ENCODE data around the gene DHX9. TPM values are rescaled to one million over a fixed set of nuclear protein-coding genes. Genes with fewer than 3 reads are reported as not detected.

DHX9 gene
- polyA plus RNA-seq, 4 donors = 258 to 281 (median 271) TPM

GRCh38 chr1:182835806-182836205 lies 3.3 kb upstream of the DHX9 start:
- no peak for DNase-seq (ENCODE audit: low read depth in 4 of 4, low spot score in 3 of 4)

- DNase-seq (ENCODE audit: low read depth in 4 of 4, low spot score in 3 of 4) = peak; percentile 16 to 46 (median 33)
These were observed 2.3 kb downstream of the DHX9 start for GRCh38 chr1:182841368-182841988.

- no peak for DNase-seq (ENCODE audit: low read depth in 4 of 4, low spot score in 3 of 4)
These were observed 3.1 kb downstream of the DHX9 start for GRCh38 chr1:182842265-182842664.

- no peak for DNase-seq (ENCODE audit: low read depth in 4 of 4, low spot score in 3 of 4)
These were observed 6.2 kb downstream of the DHX9 start for GRCh38 chr1:182845379-182845778.

- DNase-seq (ENCODE audit: low read depth in 4 of 4, low spot score in 3 of 4) = no peak
These were observed 6.7 kb downstream of the DHX9 start for GRCh38 chr1:182845894-182846293.

- DNase-seq (ENCODE audit: low read depth in 4 of 4, low spot score in 3 of 4) = no peak
These were observed 8.0 kb downstream of the DHX9 start for GRCh38 chr1:182847105-182847504.

- no peak for DNase-seq (ENCODE audit: low read depth in 4 of 4, low spot score in 3 of 4)
These were observed 9.6 kb downstream of the DHX9 start for GRCh38 chr1:182848736-182849135.

GRCh38 chr1:182850319-182850718 lies 11.2 kb downstream of the DHX9 start:
- DNase-seq (ENCODE audit: low read depth in 4 of 4, low spot score in 3 of 4) = no peak

- no peak for DNase-seq (ENCODE audit: low read depth in 4 of 4, low spot score in 3 of 4)
These were observed 12.7 kb downstream of the DHX9 start for GRCh38 chr1:182851825-182852224.

GRCh38 chr1:182855911-182856310 lies 16.8 kb downstream of the DHX9 start:
- no peak for DNase-seq (ENCODE audit: low read depth in 4 of 4, low spot score in 3 of 4)

GRCh38 chr1:182857212-182857611 lies 18.1 kb downstream of the DHX9 start:
- DNase-seq (ENCODE audit: low read depth in 4 of 4, low spot score in 3 of 4) = no peak

- DNase-seq (ENCODE audit: low read depth in 4 of 4, low spot score in 3 of 4) = no peak
These were observed 21.5 kb downstream of the DHX9 start for GRCh38 chr1:182860658-182861057.

- no peak for DNase-seq (ENCODE audit: low read depth in 4 of 4, low spot score in 3 of 4)
These were observed 22.8 kb downstream of the DHX9 start for GRCh38 chr1:182861994-182862393.

GRCh38 chr1:182862827-182863226 lies 23.7 kb downstream of the DHX9 start:
- no peak for DNase-seq (ENCODE audit: low read depth in 4 of 4, low spot score in 3 of 4)

- DNase-seq (ENCODE audit: low read depth in 4 of 4, low spot score in 3 of 4) = no peak
These were observed 24.8 kb downstream of the DHX9 start for GRCh38 chr1:182863940-182864339.

- no peak for DNase-seq (ENCODE audit: low read depth in 4 of 4, low spot score in 3 of 4)
These were observed 28.7 kb downstream of the DHX9 start for GRCh38 chr1:182867861-182868260.

GRCh38 chr1:182869241-182869666 lies 30.1 kb downstream of the DHX9 start:
- DNase-seq (ENCODE audit: low read depth in 4 of 4, low spot score in 3 of 4) = no peak

- no peak for DNase-seq (ENCODE audit: low read depth in 4 of 4, low spot score in 3 of 4)
These were observed 33.7 kb downstream of the DHX9 start for GRCh38 chr1:182872881-182873280.

GRCh38 chr1:182875889-182876288 lies 36.7 kb downstream of the DHX9 start:
- DNase-seq (ENCODE audit: low read depth in 4 of 4, low spot score in 3 of 4) = no peak

GRCh38 chr1:182877331-182877730 lies 38.2 kb downstream of the DHX9 start:
- DNase-seq (ENCODE audit: low read depth in 4 of 4, low spot score in 3 of 4) = no peak

- DNase-seq (ENCODE audit: low read depth in 4 of 4, low spot score in 3 of 4) = no peak
These were observed 38.7 kb downstream of the DHX9 start for GRCh38 chr1:182877842-182878241.

- DNase-seq (ENCODE audit: low read depth in 4 of 4, low spot score in 3 of 4) = no peak
These were observed 45.7 kb downstream of the DHX9 start for GRCh38 chr1:182884872-182885271.

- no peak for DNase-seq (ENCODE audit: low read depth in 4 of 4, low spot score in 3 of 4)
These were observed 46.4 kb downstream of the DHX9 start for GRCh38 chr1:182885591-182885990.

Data from right renal pelvis (tissue), 4 donors.